Vagina (tissue), 2 donors: ENCODE results near the gene DYRK1A.

ENCODE experiments used
- POLR2A ChIP-seq, 2 donors: fragments of 450-650 bp; IDR thresholded peaks; one replicate each; pipeline ENCODE4 v1.6.1; 2017; ENCODE audit warnings: antibody characterized with exemption in 2 of 2, mild to moderate bottlenecking in 2 of 2, moderate library complexity in 2 of 2
- POLR2AphosphoS5 ChIP-seq, 2 donors: sonication (generic); formaldehyde crosslinking; IDR thresholded peaks; one replicate each; pipeline ENCODE4 v1.9.0; 2017; ENCODE audit warnings: antibody characterized with exemption in 2 of 2, mild to moderate bottlenecking in 2 of 2, low read depth in 1 of 2; ENCODE audit not compliant: insufficient read depth in 1 of 2
- TF ChIP-seq, protein P1 (sequence below), 3 experiments: fragments of 450-650 bp in 2 of 3; fragments of 200-600 bp in 1 of 3; sonication (generic) in 1 of 3; IDR thresholded peaks; one replicate each; pipeline ENCODE4 v1.5.1; 2017 to 2019; ENCODE audit warnings: antibody characterized with exemption in 3 of 3, mild to moderate bottlenecking in 2 of 3, moderate library complexity in 2 of 3

DNA sequence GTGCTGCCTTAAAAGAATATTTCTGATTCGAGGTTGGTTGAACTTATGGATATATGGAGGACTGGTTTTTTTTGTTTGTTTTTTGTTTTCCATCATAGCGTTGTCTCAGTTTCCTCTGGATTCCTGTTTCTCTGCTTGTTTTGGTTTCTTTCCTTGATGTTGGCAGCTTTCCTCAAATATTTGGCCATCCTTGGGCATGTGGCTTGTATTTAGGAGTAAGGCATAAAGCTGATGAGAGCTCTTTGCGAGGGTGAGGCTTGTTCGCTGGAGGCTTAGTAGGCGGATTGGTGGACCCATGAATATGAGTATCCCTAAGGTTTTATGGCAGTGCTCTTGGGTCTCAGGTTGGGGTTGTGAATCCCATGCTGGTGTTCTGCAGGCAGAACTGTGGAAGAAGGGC is 22.9 kb downstream of the DYRK1A start:
- TF ChIP-seq, protein P1, sequence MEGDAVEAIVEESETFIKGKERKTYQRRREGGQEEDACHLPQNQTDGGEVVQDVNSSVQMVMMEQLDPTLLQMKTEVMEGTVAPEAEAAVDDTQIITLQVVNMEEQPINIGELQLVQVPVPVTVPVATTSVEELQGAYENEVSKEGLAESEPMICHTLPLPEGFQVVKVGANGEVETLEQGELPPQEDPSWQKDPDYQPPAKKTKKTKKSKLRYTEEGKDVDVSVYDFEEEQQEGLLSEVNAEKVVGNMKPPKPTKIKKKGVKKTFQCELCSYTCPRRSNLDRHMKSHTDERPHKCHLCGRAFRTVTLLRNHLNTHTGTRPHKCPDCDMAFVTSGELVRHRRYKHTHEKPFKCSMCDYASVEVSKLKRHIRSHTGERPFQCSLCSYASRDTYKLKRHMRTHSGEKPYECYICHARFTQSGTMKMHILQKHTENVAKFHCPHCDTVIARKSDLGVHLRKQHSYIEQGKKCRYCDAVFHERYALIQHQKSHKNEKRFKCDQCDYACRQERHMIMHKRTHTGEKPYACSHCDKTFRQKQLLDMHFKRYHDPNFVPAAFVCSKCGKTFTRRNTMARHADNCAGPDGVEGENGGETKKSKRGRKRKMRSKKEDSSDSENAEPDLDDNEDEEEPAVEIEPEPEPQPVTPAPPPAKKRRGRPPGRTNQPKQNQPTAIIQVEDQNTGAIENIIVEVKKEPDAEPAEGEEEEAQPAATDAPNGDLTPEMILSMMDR (IDR thresholded peaks at IDR 0.05) = no peak
- TF ChIP-seq POLR2A (IDR thresholded peaks at IDR 0.05) = no peak
- no peak for TF ChIP-seq POLR2AphosphoS5 (IDR thresholded peaks at IDR 0.05; ENCODE audit: insufficient read depth in 1 of 2, low read depth in 1 of 2)
